Activated CD8-positive, alpha-beta T cell treated with anti-CD3 and anti-CD28 coated beads for 36 hours (primary cell): ENCODE data around the gene KLHL26. TPM values are rescaled to one million over a fixed set of nuclear protein-coding genes. Genes with fewer than 3 reads are reported as not detected.

Experiments used
- ATAC-seq: fragments of 200-7000 bp; cut with Tn5 transposase; one replicate; pipeline ENCODE4 v1.10.0; 2021; ENCODE audit warnings: mild to moderate bottlenecking, moderate library complexity
- CTCF ChIA-PET: fragments of 350-600 bp; sonication (Branson Sonifier 250); formaldehyde crosslinking; loops from one replicate; lab custom pipeline; 2021; ENCODE audit warnings: antibody characterized with exemption; lab: Charles Lee
- POLR2A ChIA-PET: fragments of 350-600 bp; sonication (Branson Sonifier 250); formaldehyde crosslinking; loops from one replicate; lab custom pipeline; 2021; ENCODE audit warnings: antibody characterized with exemption; lab: Charles Lee
- DNase-seq: peaks from one replicate; pipeline ENCODE4 v3.0.0-alpha.2; 2020
- H3K27ac Mint-ChIP-seq: one replicate; pipeline ENCODE4 v1.8.0; 2021; ENCODE audit warnings: mild to moderate bottlenecking, mixed read lengths
- H3K27me3 Mint-ChIP-seq: one replicate; pipeline ENCODE4 v1.8.0; 2021; ENCODE audit warnings: mixed read lengths
- H3K36me3 Mint-ChIP-seq: one replicate; pipeline ENCODE4 v1.8.0; 2021; ENCODE audit warnings: low read depth, mixed read lengths
- H3K4me1 Mint-ChIP-seq: one replicate; pipeline ENCODE4 v1.8.0; 2021; ENCODE audit warnings: low read depth, mixed read lengths
- H3K4me3 Mint-ChIP-seq: one replicate; pipeline ENCODE4 v1.8.0; 2021; ENCODE audit warnings: mild to moderate bottlenecking, moderate library complexity, mixed read lengths
- H3K9me3 Mint-ChIP-seq: one replicate; pipeline ENCODE4 v1.8.0; 2021; ENCODE audit warnings: mixed read lengths
- intact Hi-C: fragments of 100-400 bp; cut with micrococcal nuclease; formaldehyde crosslinking; loops from one replicate; pipeline ENCODE4 v1.10.0; 2022
- total RNA-seq, 2 experiments: library from RNA; stranded (reverse); gene quantifications; one replicate each; pipeline ENCODE4 v1.2.3, GENCODE V29; 2021
- TF ChIP-seq, protein P1 (sequence below): fragments of 200-600 bp; IDR thresholded peaks from one replicate; pipeline ENCODE4 v1.8.0; 2022; ENCODE audit warnings: antibody characterized with exemption, mild to moderate bottlenecking

Gene KLHL26
- total RNA-seq, 2 experiments from 2014 or later = 10.3 to 10.8 TPM

DNA sequence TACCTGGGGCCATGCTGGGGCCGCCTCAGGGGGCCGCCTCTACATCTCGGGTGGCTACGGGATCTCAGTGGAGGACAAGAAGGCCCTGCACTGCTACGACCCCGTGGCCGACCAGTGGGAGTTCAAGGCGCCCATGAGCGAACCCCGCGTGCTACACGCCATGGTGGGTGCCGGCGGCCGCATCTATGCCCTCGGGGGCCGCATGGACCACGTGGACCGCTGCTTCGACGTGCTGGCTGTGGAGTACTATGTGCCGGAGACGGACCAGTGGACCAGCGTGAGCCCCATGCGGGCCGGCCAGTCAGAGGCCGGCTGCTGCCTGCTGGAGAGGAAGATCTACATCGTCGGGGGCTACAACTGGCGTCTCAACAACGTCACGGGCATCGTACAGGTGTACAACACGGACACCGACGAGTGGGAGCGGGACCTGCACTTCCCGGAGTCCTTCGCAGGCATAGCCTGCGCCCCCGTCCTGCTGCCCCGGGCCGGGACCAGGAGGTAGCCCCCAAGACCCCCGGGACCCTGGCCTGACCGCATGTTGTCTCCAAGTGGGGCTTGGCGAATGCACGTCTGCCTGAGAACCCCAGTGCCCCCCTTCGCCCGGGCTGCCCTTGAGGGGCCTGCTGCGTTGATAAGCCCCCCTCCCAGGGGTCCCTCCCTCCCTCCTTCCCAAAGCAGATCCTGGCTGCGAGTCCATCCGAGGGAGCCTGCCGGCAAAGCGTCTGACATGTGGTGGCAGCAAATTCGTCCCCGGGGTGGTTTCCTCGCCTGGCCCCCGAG is 32.1 kb downstream of the KLHL26 start:
- no peak overlapping the region for H3K27ac Mint-ChIP-seq
- TF ChIP-seq, protein P1, sequence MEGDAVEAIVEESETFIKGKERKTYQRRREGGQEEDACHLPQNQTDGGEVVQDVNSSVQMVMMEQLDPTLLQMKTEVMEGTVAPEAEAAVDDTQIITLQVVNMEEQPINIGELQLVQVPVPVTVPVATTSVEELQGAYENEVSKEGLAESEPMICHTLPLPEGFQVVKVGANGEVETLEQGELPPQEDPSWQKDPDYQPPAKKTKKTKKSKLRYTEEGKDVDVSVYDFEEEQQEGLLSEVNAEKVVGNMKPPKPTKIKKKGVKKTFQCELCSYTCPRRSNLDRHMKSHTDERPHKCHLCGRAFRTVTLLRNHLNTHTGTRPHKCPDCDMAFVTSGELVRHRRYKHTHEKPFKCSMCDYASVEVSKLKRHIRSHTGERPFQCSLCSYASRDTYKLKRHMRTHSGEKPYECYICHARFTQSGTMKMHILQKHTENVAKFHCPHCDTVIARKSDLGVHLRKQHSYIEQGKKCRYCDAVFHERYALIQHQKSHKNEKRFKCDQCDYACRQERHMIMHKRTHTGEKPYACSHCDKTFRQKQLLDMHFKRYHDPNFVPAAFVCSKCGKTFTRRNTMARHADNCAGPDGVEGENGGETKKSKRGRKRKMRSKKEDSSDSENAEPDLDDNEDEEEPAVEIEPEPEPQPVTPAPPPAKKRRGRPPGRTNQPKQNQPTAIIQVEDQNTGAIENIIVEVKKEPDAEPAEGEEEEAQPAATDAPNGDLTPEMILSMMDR = no peak
- POLR2A ChIA-PET = no interaction called here
- no peak for ATAC-seq
- H3K27me3 Mint-ChIP-seq = no peaks in the 10 kb centered on the region
- intact Hi-C loops = no loop called here
- CTCF ChIA-PET = no interaction called here
- no peak for DNase-seq
- H3K36me3 Mint-ChIP-seq = peaks cover 7% of the 10 kb centered on the region
- H3K4me1 Mint-ChIP-seq = peaks cover 4% of the 10 kb centered on the region
- no peaks in the 10 kb centered on the region for H3K9me3 Mint-ChIP-seq
- no peak overlapping the region for H3K4me3 Mint-ChIP-seq

DNA sequence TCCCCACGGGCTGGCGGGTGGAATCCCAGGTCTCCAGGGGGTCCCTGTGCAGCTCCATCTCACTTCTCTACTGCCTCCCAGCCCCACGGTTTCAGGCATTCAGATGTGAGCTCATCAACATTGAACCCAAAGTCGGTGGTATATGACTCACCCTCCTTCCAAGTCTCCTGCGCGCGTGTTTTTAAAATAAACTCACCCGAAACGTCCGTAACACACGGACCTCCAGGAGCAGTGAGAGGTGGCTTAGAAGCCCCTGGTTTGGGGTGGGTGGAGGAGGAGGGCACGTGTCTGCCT is 32.6 kb downstream of the KLHL26 start:
- Mint-ChIP-seq H3K4me1 (no peaks in the 10 kb centered on the region), H3K36me3 (peaks cover 7% of the 10 kb centered on the region), H3K27me3 (no peaks in the 10 kb centered on the region), H3K9me3 (no peaks in the 10 kb centered on the region), H3K4me3 (no peak overlapping the region), H3K27ac (no peak overlapping the region)
- intact Hi-C loops = no loop called here
- TF ChIP-seq, protein P1 = no peak
- CTCF ChIA-PET = no interaction called here
- DNase-seq (no peak), ATAC-seq (no peak)
- POLR2A ChIA-PET = no interaction called here

DNA sequence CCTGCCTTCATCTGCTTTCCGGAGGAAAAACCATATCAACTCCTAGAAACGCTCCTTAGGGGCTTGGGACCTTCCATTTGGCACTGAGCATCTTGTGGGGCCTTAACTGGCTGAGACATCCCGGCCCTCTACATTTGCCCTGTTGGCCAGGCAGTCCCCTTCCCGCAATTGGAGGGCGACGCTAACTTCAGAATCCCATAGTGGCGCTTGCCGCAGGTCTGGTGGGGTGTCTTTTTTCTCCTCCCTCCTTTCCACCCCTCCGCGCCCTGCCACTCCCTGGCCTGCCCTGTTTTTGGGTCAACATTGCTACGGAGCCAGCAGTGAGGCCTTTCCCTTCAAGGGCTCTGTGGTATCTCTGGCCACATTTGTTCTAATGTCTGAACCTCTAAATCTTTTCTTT is 33.1 kb downstream of the KLHL26 start:
- H3K4me1 Mint-ChIP-seq = no peaks in the 10 kb centered on the region
- H3K4me3 Mint-ChIP-seq = no peak overlapping the region
- ChIA-PET CTCF (no interaction called here), POLR2A (no interaction called here)
- no peak overlapping the region for H3K27ac Mint-ChIP-seq
- TF ChIP-seq, protein P1 = no peak
- DNase-seq (no peak), ATAC-seq (no peak)
- no peaks in the 10 kb centered on the region for H3K9me3 Mint-ChIP-seq
- intact Hi-C loops = no loop called here
- H3K36me3 Mint-ChIP-seq = peaks cover 7% of the 10 kb centered on the region
- H3K27me3 Mint-ChIP-seq = no peaks in the 10 kb centered on the region

DNA sequence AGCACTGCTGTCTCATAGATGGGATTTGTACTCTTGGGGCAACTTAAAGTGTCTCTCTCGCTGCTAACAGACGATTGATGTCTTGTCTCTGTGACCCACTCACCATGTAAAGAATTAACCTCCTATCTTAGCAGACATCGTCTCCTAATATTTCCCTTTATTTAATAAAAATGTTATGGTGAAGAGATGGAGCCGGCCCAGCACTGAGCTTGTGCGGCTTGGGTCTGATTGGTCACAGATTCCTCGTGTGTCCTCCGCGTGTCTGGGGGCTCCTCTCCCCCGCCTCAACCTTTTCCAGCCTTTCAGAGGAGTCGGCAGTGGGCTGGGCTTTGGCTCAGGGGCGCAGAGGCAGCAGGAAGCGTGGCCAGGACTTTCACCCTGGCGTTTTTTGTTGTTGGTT is 33.5 kb downstream of the KLHL26 start:
- H3K4me1 Mint-ChIP-seq = no peaks in the 10 kb centered on the region
- ATAC-seq (no peak), DNase-seq (no peak)
- CTCF ChIA-PET = no interaction called here
- TF ChIP-seq, protein P1 = no peak
- no peak overlapping the region for H3K27ac Mint-ChIP-seq
- no peaks in the 10 kb centered on the region for H3K27me3 Mint-ChIP-seq
- H3K9me3 Mint-ChIP-seq = no peaks in the 10 kb centered on the region
- POLR2A ChIA-PET = no interaction called here
- peaks cover 7% of the 10 kb centered on the region for H3K36me3 Mint-ChIP-seq
- intact Hi-C loops = no loop called here
- H3K4me3 Mint-ChIP-seq = no peak overlapping the region

GRCh38 chr19:18671303-18672043 is 34.6 kb downstream of the KLHL26 start:
- no peak for ATAC-seq
- H3K27ac Mint-ChIP-seq = no peak overlapping the region
- no peak overlapping the region for H3K4me3 Mint-ChIP-seq
- intact Hi-C loops = no loop called here
- H3K9me3 Mint-ChIP-seq = no peaks in the 10 kb centered on the region
- no peaks in the 10 kb centered on the region for H3K4me1 Mint-ChIP-seq
- peaks cover 7% of the 10 kb centered on the region for H3K36me3 Mint-ChIP-seq
- no peak for DNase-seq
- CTCF ChIA-PET = interaction anchor here (0.8 to 1.6 kb wide), 3 partner anchors 78 to 220 kb away, joined by 3 to 4 read pairs (median 3); no protein-coding TSS in a partner anchor
- H3K27me3 Mint-ChIP-seq = no peaks in the 10 kb centered on the region
- TF ChIP-seq, protein P1 = no peak
- POLR2A ChIA-PET = no interaction called here
